Ishikawa (cell line): ENCODE measurements around the gene MTHFD1L.

Experiments
- CEBPB ChIP-seq: IDR thresholded peaks from 2 replicates; pipeline ENCODE4 v1.6.1; 2012
- EGR1 ChIP-seq: IDR thresholded peaks from 2 replicates; pipeline ENCODE4 v1.6.1; 2012
- EP300 ChIP-seq: IDR thresholded peaks from 2 replicates; pipeline ENCODE4 v1.6.1; 2012; ENCODE audit warnings: borderline replicate concordance
- MAX ChIP-seq: IDR thresholded peaks from 2 replicates; pipeline ENCODE4 v1.6.1; 2012
- RAD21 ChIP-seq: IDR thresholded peaks from 2 replicates; pipeline ENCODE4 v1.6.1; 2012; ENCODE audit warnings: low read depth
- REST ChIP-seq: IDR thresholded peaks from 2 replicates; pipeline ENCODE4 v1.6.1; 2012; ENCODE audit warnings: low read depth, mild to moderate bottlenecking
- USF1 ChIP-seq: IDR thresholded peaks from 2 replicates; pipeline ENCODE4 v1.6.1; 2012
- YY1 ChIP-seq: IDR thresholded peaks from 2 replicates; pipeline ENCODE4 v1.6.1; 2012; ENCODE audit warnings: low read depth

- TF ChIP-seq REST (no peak), YY1 (no peak), MAX (no peak), CEBPB (no peak), EP300 (no peak), EGR1 (no peak), USF1 (no peak), RAD21 (no peak)
These were observed 192.7 kb downstream of the MTHFD1L start for GRCh38 chr6:151058021-151058733.
